Uterus (tissue), 4 donors: ENCODE measurements around the gene CBX2. TPM values are rescaled to one million over a fixed set of nuclear protein-coding genes. Genes with fewer than 3 reads are reported as not detected.

ENCODE experiments used
- DNase-seq, 2 donors: peaks; one replicate each; pipeline ENCODE4 v3.0.0-alpha.2; 2019 to 2020
- H3K27ac ChIP-seq, 2 donors: fragments of 200-600 bp; sonication (generic); 1 replicate in 1 of 2; 2 replicates in 1 of 2; pipeline ENCODE4 v1.5.1; 2016 to 2018
- H3K27me3 ChIP-seq, 2 donors: fragments of 200-600 bp; sonication (generic); one replicate each; pipeline ENCODE4 v1.5.1; 2018 to 2019; ENCODE audit warnings: control low read depth in 1 of 2
- H3K36me3 ChIP-seq, 2 donors: fragments of 200-600 bp; sonication (generic); one replicate each; pipeline ENCODE4 v1.5.1; 2019; ENCODE audit warnings: control low read depth in 1 of 2
- H3K4me1 ChIP-seq, 2 donors: fragments of 200-600 bp; sonication (generic); one replicate each; pipeline ENCODE4 v1.5.1; 2018 to 2019; ENCODE audit warnings: control low read depth in 1 of 2
- H3K4me3 ChIP-seq, 2 donors: fragments of 200-600 bp; sonication (generic); 1 replicate in 1 of 2; 2 replicates in 1 of 2; pipeline ENCODE4 v1.5.1; 2018 to 2019; ENCODE audit warnings: mild to moderate bottlenecking in 1 of 2
- H3K9me3 ChIP-seq, 2 donors: fragments of 200-600 bp; sonication (generic); one replicate each; pipeline ENCODE4 v1.5.1; 2019; ENCODE audit warnings: control low read depth in 1 of 2
- CTCF ChIP-seq, 4 experiments: fragments of 200-600 bp in 2 of 4; fragments of 450-650 bp in 2 of 4; sonication (generic) in 2 of 4; IDR thresholded peaks; one replicate each; pipeline ENCODE4 v1.5.1; 2016 to 2019; ENCODE audit warnings: antibody characterized with exemption in 4 of 4, mild to moderate bottlenecking in 2 of 4, moderate library complexity in 1 of 4
- POLR2A ChIP-seq, 2 donors: fragments of 450-650 bp; IDR thresholded peaks; one replicate each; pipeline ENCODE4 v1.6.1; 2016; ENCODE audit warnings: antibody characterized with exemption in 2 of 2, mild to moderate bottlenecking in 1 of 2, moderate library complexity in 1 of 2
- intact Hi-C: fragments of 100-400 bp; cut with DNase I; formaldehyde crosslinking; loops from one replicate; pipeline ENCODE4 v1.15.1; 2023; ENCODE audit warnings: low total_unique reads
- total RNA-seq, 4 donors: library from RNA; depleted of rRNA in 3 of 4; stranded (reverse); fragments of >200 nt in 3 of 4; gene quantifications; one replicate each; pipeline versions ENCODE4 v1.1.0 to v1.2.4, GENCODE V29; 2014 to 2023
- donor health status: DM: yes; HTN: yes; CAD: no.

The CBX2 gene
- total RNA-seq, 4 donors from 2014 or later, result 1.0 to 14.9 (median 4.6) TPM; not detected in 1

DNA sequence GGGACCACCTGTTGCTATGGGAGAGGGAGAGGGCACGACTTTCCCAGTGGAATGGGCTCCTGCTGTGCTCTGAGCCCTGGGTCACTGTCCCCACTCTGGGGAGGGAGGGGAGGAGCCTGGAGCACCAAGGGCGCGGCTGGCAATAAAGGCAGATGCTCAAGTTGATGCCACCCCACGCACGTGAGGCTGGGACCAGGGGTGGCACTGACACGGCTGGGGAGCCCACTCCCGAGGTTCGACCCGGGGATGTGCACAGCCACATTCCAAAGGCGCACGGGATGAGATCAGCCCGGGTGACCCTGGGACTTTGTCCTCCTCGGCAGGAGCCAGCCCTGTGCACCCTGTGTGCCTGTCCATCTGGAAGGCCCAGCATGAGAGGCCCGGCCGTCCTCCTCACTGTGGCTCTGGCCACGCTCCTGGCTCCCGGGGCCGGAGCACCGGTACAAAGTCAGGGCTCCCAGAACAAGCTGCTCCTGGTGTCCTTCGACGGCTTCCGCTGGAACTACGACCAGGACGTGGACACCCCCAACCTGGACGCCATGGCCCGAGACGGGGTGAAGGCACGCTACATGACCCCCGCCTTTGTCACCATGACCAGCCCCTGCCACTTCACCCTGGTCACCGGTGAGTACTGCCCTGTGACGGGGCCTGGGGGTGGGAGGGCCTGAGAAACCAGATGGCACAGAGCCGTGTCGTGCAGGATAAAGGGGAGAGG, 47.0 kb upstream of the CBX2 start, which contains the start of gene ENPP7:
TSS of gene ENPP7 (plus strand) at position 175 of the 715 bp plus-strand sequence. CDS start at position 372, 197 bp downstream.
- TF ChIP-seq POLR2A (IDR thresholded peaks at IDR 0.05) (no peak), CTCF (IDR thresholded peaks at IDR 0.05) (no peak)
- H3K4me1 ChIP-seq, result no peaks in the 10 kb centered on the region
- H3K27ac ChIP-seq, result no peak within 1 kb of the TSS
- no peak within 1 kb of the TSS for H3K4me3 ChIP-seq
- no peaks in the 10 kb centered on the region for H3K27me3 ChIP-seq
- intact Hi-C loops, result no loop called here
- H3K36me3 ChIP-seq, result no peaks in the 10 kb centered on the region
- no peak for DNase-seq
- no peaks in the 10 kb centered on the region for H3K9me3 ChIP-seq

GRCh38 chr17:79732254-79732653, 45.7 kb upstream of the CBX2 start:
- Histone ChIP-seq H3K4me1 (no peaks in the 10 kb centered on the region), H3K36me3 (no peaks in the 10 kb centered on the region), H3K27ac (no peak overlapping the region), H3K9me3 (no peaks in the 10 kb centered on the region), H3K4me3 (no peak overlapping the region), H3K27me3 (no peaks in the 10 kb centered on the region)
- TF ChIP-seq POLR2A (IDR thresholded peaks at IDR 0.05) (no peak), CTCF (IDR thresholded peaks at IDR 0.05) (no peak)
- intact Hi-C loops, result no loop called here
- no peak for DNase-seq

DNA sequence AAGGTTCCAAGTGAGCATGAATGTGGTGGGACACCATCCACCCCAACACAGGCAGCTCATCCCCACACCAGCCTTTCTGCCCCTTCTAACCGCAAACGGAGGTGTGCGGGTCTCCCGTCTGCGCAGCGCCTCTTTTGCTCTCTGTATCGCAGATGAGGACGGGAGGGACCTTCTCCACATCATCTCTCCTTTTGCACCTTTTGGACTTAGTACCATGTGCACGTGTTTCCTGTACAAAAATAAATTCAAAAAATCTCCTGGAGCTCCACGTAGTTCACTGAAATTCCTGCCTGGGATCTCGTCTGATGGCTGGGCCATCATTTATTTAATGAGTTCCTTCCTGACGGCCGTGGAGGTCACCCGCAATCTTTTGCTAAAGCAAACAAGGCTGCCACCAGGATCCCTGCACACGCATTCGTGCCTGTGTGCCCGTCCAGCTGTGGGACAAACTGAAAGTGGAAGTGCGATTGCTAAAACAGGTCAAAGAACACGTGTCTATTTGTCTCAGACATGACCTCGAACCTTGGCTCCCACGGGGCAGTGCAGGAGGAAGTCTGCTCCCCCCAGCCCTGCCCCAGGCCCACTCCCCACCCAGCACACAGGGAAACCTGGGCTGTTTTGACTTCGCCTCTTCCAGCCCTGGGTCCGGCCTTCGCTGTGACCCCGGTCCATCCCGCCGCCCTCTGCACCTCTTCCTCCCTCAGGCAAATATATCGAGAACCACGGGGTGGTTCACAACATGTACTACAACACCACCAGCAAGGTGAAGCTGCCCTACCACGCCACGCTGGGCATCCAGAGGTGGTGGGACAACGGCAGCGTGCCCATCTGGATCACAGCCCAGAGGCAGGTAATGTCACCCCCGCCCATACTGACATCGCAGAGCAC, 44.9 kb upstream of the CBX2 start:
- Histone ChIP-seq H3K27me3 (no peaks in the 10 kb centered on the region), H3K4me1 (no peaks in the 10 kb centered on the region), H3K36me3 (no peaks in the 10 kb centered on the region), H3K9me3 (no peaks in the 10 kb centered on the region), H3K27ac (no peak overlapping the region), H3K4me3 (no peak overlapping the region)
- TF ChIP-seq CTCF (IDR thresholded peaks at IDR 0.05), result no peak
- no peak for TF ChIP-seq POLR2A (IDR thresholded peaks at IDR 0.05)
- DNase-seq, result no peak
- intact Hi-C loops, result no loop called here

- Histone ChIP-seq H3K4me1 (no peaks in the 10 kb centered on the region), H3K27me3 (no peaks in the 10 kb centered on the region), H3K36me3 (no peaks in the 10 kb centered on the region), H3K4me3 (no peak overlapping the region), H3K27ac (no peak overlapping the region), H3K9me3 (no peaks in the 10 kb centered on the region)
- TF ChIP-seq POLR2A (IDR thresholded peaks at IDR 0.05) (no peak), CTCF (IDR thresholded peaks at IDR 0.05) (no peak)
- DNase-seq, result no peak
- intact Hi-C loops, result no loop called here
Observed at GRCh38 chr17:79733692-79734070, 44.3 kb upstream of the CBX2 start.

- intact Hi-C loops, result no loop called here
- no peaks in the 10 kb centered on the region for H3K4me1 ChIP-seq
- DNase-seq, result no peak
- peaks cover 0 to 7% of the 10 kb centered on the region in 2 donors for H3K27me3 ChIP-seq
- H3K9me3 ChIP-seq, result no peaks in the 10 kb centered on the region
- no peak overlapping the region for H3K27ac ChIP-seq
- TF ChIP-seq POLR2A (IDR thresholded peaks at IDR 0.05), result no peak
- TF ChIP-seq CTCF (IDR thresholded peaks at IDR 0.05), result no peak
- H3K36me3 ChIP-seq, result no peaks in the 10 kb centered on the region
- no peak overlapping the region for H3K4me3 ChIP-seq
Observed at GRCh38 chr17:79735096-79735495, 42.9 kb upstream of the CBX2 start.
